HFF-Myc (cell line): ENCODE results near the gene METAP2.

ENCODE experiments used
- DNase-seq: peaks from one replicate; pipeline ENCODE4 v3.0.0-alpha.2; 2011; ENCODE audit warnings: low read depth; ENCODE audit errors: extremely low read depth
- H3K4me3 ChIP-seq: replicated peaks from 2 replicates; pipeline ENCODE4 v1.5.1; 2011; ENCODE audit warnings: low read depth, mild to moderate bottlenecking, control low read depth, low read length
- TF ChIP-seq, protein P1 (sequence below): IDR thresholded peaks from 2 replicates; pipeline ENCODE4 v1.5.1; 2012; ENCODE audit warnings: mild to moderate bottlenecking, low read depth, low read length, control low read depth; ENCODE audit errors: missing control alignments

The METAP2 gene

DNA sequence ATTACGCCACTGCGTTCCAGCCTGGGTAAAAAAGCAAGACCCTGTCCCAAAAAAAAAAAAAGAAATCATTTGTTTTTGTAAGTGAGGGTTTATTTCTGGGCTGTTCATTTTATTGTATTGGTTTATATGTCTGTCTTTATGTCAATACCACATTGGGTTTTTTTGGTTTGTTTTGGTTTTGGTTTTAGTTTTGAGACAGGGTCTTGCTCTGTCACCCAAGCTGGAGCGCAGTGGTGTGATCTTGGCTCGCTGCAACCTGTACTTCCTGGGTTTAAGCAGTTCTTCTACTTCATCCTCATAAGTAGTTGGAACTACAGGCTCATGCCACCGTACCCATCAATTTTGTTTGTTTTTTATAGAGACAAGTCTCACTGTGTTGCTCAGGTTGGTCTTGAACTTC lies 25.0 kb downstream of the METAP2 start:
- no peak overlapping the region for H3K4me3 ChIP-seq
- TF ChIP-seq, protein P1, sequence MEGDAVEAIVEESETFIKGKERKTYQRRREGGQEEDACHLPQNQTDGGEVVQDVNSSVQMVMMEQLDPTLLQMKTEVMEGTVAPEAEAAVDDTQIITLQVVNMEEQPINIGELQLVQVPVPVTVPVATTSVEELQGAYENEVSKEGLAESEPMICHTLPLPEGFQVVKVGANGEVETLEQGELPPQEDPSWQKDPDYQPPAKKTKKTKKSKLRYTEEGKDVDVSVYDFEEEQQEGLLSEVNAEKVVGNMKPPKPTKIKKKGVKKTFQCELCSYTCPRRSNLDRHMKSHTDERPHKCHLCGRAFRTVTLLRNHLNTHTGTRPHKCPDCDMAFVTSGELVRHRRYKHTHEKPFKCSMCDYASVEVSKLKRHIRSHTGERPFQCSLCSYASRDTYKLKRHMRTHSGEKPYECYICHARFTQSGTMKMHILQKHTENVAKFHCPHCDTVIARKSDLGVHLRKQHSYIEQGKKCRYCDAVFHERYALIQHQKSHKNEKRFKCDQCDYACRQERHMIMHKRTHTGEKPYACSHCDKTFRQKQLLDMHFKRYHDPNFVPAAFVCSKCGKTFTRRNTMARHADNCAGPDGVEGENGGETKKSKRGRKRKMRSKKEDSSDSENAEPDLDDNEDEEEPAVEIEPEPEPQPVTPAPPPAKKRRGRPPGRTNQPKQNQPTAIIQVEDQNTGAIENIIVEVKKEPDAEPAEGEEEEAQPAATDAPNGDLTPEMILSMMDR, result no peak
- no peak for DNase-seq

DNA sequence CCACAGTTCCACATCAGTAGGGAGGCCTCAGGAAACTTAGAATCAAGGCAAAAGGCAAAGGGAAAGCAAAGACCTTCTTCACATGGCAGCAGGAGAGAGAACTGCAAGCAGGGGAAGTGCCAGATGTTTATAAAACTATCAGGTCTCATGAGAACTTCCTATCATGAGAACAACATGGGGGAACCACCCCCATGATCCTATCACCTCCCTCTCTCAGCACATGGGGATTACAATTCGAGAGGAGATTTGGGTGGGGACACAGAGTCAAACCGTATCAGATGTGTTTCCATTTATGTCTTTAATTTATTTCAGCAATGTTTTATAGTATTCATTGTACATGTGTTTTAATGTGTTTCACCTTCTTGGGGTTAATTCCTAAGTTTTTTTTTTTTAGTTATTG lies 25.8 kb downstream of the METAP2 start:
- TF ChIP-seq, protein P1, result no peak
- DNase-seq, result no peak
- no peak overlapping the region for H3K4me3 ChIP-seq

DNA sequence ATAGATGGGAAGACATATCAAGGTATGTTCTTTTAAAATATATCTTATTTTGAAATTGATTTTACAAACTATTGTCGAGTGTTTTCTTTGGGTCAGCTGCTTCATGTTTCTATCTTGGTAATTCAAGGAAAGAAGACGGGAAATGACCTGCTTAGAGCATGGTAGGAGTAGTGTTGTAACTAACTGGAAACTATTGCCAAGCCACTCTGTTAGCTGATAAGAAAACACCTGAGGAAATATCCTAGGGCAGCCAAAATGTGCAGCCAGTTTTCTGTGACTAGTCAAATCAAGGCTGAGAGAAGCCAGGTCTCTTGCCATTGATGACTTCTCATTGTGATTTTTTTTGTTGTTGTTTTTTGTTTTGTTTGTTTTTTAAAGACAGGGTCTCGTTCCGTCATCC lies 30.2 kb downstream of the METAP2 start:
- TF ChIP-seq, protein P1, result no peak
- DNase-seq, result no peak

DNA sequence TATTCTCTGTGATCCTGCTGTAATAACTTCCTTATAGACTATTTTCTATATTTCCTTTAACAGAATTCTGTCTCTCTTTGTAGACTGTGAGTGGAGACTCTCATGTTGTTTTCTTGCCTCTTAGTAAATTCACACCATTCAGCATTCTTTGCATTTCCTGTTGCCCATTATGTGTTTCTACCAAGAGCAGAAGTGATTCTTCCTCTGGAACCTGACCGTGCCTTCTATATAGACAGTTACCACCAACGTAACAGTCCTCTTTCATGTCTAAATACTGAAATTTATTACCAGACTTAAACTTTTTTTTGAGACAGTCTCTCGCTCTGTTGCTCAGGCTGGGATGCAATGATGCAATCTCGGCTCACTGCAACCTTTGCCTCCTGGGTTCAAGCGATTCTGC lies 31.1 kb downstream of the METAP2 start:
- TF ChIP-seq, protein P1, result no peak
- DNase-seq, result no peak
- H3K4me3 ChIP-seq, result no peak overlapping the region

More for the DNA sequence above, 30.2 kb downstream of the METAP2 start:
- H3K4me3 ChIP-seq, result no peak overlapping the region

DNA sequence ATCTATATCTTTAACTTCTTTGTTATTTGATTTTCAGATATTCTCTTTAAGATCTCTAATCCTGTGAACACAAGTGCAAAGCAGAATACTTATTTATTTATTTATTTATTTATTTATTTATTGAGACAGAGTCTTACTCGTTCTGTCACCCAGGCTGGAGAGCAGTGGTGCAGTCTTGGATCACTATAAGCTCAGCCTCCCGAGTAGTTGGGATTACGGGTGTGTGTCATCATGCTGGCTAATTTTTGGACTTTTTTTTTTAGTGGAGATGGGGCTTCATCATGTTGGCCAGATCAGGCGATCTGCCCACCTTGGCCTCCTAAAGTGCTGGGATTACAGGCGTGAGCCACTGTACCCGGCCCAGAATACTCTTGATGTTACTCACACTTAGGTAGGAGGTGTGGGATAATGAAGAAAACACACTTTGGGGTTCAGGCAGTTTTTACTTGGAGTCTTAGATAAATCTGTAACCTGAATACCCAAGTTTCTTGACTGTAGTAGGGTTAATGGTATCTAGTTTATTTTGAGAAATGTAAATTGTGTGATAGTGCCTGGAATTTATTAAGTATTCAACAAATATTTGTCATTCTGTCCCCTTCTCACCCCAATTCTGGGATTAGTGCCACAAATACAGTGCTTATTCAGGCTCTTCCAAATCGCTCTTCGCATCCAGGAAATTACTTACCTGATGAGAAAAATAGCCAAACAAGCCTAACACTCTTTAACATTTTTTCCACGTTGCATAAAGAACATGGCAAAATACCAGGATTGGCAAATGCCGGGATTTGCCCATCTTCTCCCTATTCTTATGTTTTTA lies 33.0 kb downstream of the METAP2 start:
- no peak for DNase-seq
- TF ChIP-seq, protein P1, result no peak
- H3K4me3 ChIP-seq, result no peak overlapping the region

DNA sequence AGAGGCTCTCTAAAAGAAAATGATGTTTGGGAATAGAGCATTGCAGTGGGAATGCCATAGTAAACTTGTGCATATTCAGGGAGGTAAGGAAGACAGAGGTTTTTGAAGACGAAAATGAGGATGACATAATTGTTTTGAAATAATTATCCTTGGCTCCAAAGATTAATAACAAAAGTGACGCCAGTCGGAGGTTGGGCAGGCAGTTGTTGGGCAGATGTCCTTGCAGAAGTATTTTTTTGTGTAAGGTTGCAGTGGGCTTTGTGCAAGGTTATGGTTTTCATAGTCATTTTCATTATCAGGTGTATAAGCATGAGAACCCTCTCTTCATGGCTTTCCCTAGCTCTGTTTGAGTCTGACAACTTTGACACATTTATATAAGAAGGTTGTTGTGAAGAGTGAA lies 35.3 kb downstream of the METAP2 start:
- TF ChIP-seq, protein P1, result no peak
- H3K4me3 ChIP-seq, result no peak overlapping the region
- DNase-seq, result no peak
